ENCODE measurements around the gene MRPS18A. TPM values are rescaled to one million over a fixed set of nuclear protein-coding genes. Genes with fewer than 3 reads are reported as not detected.

Gene MRPS18A
- total and polyA plus RNA-seq, 9 of the 15 experiments (the other 6 are each of a cell fraction or from before 2014, with no cell fraction given), result 87.5 to 243 (median 125) TPM

DNA sequence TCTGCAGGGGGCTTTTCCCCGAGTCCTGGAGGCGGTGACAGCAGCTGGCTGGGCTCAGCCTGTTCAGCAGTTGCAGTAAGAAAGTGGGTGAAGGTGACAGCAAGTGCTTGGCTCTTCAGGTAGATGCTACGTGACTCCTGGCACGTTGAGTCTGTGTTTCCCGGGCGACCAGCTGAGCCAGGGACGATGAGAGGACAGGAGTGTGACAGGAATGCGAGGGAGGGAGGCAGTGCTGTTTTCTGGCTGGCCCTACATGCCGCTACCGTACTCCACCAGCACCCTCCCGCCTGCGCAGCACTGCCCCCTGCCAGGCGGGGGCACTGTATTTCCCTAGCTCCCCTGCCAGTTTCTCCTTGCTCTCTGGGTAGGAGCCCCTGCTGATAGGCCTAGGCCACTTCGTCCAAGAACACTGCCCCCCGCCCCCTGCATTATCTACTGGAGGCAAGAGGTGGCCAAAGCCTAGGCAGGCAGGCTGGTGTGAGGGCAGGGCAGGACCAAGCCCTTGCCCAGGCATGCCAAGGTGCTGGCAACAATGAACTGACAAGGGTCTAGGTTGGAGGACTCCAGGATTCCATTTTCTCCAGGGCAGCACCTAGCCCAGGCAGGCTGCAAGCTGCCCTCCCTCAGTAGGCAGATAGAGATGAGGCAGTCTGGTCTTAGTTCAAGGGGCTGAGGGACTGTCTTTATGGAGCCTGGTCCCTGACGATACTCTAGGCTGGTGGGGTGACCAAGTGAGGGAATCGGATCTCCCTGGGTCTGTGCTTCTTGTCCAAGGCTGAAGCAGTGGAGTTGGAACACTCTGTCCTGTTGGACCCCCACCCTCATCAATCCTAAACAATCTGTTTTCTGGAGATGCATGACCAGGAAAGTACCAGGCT lies 19.2 kb downstream of the MRPS18A start:
- Histone ChIP-seq H3K36me3 (ENCODE audit: control insufficient read depth, insufficient read depth, low read length) (peaks cover 30% of the 10 kb centered on the region), H3K9me1 (ENCODE audit: control insufficient read depth, insufficient read depth, low read length) (peaks cover 12% of the 10 kb centered on the region), H3K27me3 (ENCODE audit: control insufficient read depth in 2 of 2, insufficient read depth in 2 of 2, low read length in 2 of 2) (no peaks in the 10 kb centered on the region; a peak in 1 of 5 replicates), H3K9ac (ENCODE audit: insufficient read depth in 1 of 2, low read depth in 2 of 2, low read length in 2 of 2) (peak overlapping the region in 1 of 2 experiments; percentile 53; a peak in 2 of 4 replicates), H4K20me1 (replicated peaks; ENCODE audit: control insufficient read depth, insufficient read depth, low read length) (no peaks in the 10 kb centered on the region; the same call in 1 of the 2 replicates), H3K4me1 (replicated peaks in 1 of 2; ENCODE audit: control insufficient read depth in 2 of 2, insufficient read depth in 2 of 2, low read length in 2 of 2) (peaks cover 39 to 42% of the 10 kb centered on the region in 2 experiments), H3K79me2 (ENCODE audit: control insufficient read depth, insufficient read depth, low read length) (no peaks in the 10 kb centered on the region), H3K4me3 (no peak overlapping the region), H2AFZ (ENCODE audit: low read depth, low read length) (no peak overlapping the region), H3K4me2 (ENCODE audit: insufficient read depth, low read length) (peak overlapping the region; percentile 27; the same call in 1 of the 2 replicates), H3K9me3 (replicated peaks; ENCODE audit: control insufficient read depth, insufficient read depth, low read depth, low read length) (no peaks in the 10 kb centered on the region), H3K27ac (ENCODE audit: extremely low read depth, low read depth, low read length) (no peak overlapping the region; the same call in 2 of the 3 replicates)
- WGBS (ENCODE audit: insufficient coverage, low coverage, missing lambda C conversion rate), result 35% methylated on average over 17 of the region's 17 CpGs
- in situ Hi-C loops (cut with MboI) (loop anchor here (5.0 kb wide), 2 partner anchors 104 to 409 kb away; partner anchors contain the start of gene VEGFA), intact Hi-C loops (cut with micrococcal nuclease) (loop anchor here (5.0 to 10.0 kb wide), 4 partner anchors 41 to 284 kb away; partner anchors contain the start of genes GTPBP2 and VEGFA)
- FAIRE-seq, result peak; percentile 62
- BruUV-seq (replicated peaks), result no TSS peak
- peak; percentile 74 to 91 (median 82) for DNase-seq (ENCODE audit: extremely low read depth in 1 of 4, low spot score in 3 of 4)
- peak; percentile 61 for ATAC-seq
- CTCF ChIA-PET (ENCODE audit: low intra/inter-chr PET ratio), result interaction anchor here (0.5 to 3.0 kb wide), 6 partner anchors 101 to 670 kb away, joined by 3 to 19 read pairs (median 4); partner anchors contain the start of gene VEGFA
- POLR2A ChIA-PET, result interaction anchor here (0.6 to 6.0 kb wide), 14 partner anchors 7 to 147 kb away, joined by 3 to 32 read pairs (median 4); partner anchors contain the start of genes GTPBP2 and RSPH9
- peak; percentile 38 for TF ChIP-seq POLR2AphosphoS5 (IDR thresholded peaks at IDR 0.05; ENCODE audit: control insufficient read depth, insufficient read depth, low read depth, low read length)
- TF ChIP-seq HMGN3 (IDR thresholded peaks at IDR 0.05; ENCODE audit: borderline replicate concordance, extremely low read depth, insufficient read length, low read depth, low read length), result peak; percentile 68
- TF ChIP-seq, protein P1, sequence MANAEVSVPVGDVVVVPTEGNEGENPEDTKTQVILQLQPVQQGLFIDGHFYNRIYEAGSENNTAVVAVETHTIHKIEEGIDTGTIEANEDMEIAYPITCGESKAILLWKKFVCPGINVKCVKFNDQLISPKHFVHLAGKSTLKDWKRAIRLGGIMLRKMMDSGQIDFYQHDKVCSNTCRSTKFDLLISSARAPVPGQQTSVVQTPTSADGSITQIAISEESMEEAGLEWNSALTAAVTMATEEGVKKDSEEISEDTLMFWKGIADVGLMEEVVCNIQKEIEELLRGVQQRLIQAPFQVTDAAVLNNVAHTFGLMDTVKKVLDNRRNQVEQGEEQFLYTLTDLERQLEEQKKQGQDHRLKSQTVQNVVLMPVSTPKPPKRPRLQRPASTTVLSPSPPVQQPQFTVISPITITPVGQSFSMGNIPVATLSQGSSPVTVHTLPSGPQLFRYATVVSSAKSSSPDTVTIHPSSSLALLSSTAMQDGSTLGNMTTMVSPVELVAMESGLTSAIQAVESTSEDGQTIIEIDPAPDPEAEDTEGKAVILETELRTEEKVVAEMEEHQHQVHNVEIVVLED (CRISPR knock-in tag; IDR thresholded peaks at IDR 0.05), result no peak
- TF ChIP-seq RAD21 (CRISPR knock-in tag; conservative IDR thresholded peaks at IDR 0.05 in 1 of 2, IDR thresholded peaks at IDR 0.05 in 1 of 2), result peak; percentile 38 to 55; a peak in 3 of 4 replicates
- peak; percentile 1; the same call in 1 of the 2 replicates for TF ChIP-seq GABPB1 (CRISPR knock-in tag; IDR thresholded peaks at IDR 0.05)
- TF ChIP-seq, protein P2, sequence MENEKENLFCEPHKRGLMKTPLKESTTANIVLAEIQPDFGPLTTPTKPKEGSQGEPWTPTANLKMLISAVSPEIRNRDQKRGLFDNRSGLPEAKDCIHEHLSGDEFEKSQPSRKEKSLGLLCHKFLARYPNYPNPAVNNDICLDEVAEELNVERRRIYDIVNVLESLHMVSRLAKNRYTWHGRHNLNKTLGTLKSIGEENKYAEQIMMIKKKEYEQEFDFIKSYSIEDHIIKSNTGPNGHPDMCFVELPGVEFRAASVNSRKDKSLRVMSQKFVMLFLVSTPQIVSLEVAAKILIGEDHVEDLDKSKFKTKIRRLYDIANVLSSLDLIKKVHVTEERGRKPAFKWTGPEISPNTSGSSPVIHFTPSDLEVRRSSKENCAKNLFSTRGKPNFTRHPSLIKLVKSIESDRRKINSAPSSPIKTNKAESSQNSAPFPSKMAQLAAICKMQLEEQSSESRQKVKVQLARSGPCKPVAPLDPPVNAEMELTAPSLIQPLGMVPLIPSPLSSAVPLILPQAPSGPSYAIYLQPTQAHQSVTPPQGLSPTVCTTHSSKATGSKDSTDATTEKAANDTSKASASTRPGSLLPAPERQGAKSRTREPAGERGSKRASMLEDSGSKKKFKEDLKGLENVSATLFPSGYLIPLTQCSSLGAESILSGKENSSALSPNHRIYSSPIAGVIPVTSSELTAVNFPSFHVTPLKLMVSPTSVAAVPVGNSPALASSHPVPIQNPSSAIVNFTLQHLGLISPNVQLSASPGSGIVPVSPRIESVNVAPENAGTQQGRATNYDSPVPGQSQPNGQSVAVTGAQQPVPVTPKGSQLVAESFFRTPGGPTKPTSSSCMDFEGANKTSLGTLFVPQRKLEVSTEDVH (IDR thresholded peaks at IDR 0.05; ENCODE audit: low read depth, partially characterized antibody), result peak; percentile 49
- no peak for TF ChIP-seq ZNF140 (CRISPR knock-in tag; IDR thresholded peaks at IDR 0.05)
- peak; percentile 14 for TF ChIP-seq ZFP36 (IDR thresholded peaks at IDR 0.05; ENCODE audit: low read depth, low read length, partially characterized antibody)
- peak; percentile 50 for TF ChIP-seq POLR2B (IDR thresholded peaks at IDR 0.05; ENCODE audit: low read depth, partially characterized antibody)
- no peak for TF ChIP-seq C11orf30 (IDR thresholded peaks at IDR 0.05; ENCODE audit: low read depth)
- TF ChIP-seq POLR2AphosphoS2 (IDR thresholded peaks at IDR 0.05; ENCODE audit: low read length), result peak; percentile 90
- TF ChIP-seq RB1 (IDR thresholded peaks at IDR 0.05; ENCODE audit: low read depth), result peak; percentile 72; the same call in 1 of the 2 replicates
- TF ChIP-seq MAZ (CRISPR knock-in tag; conservative IDR thresholded peaks at IDR 0.05 in 1 of 2, IDR thresholded peaks at IDR 0.05 in 1 of 2), result peak in 1 of 2 experiments; percentile 65; a peak in 2 of 4 replicates
- TF ChIP-seq EZH2 (IDR thresholded peaks at IDR 0.05; ENCODE audit: borderline replicate concordance, low read depth, low read length), result no peak
- no peak for TF ChIP-seq ZNF239 (CRISPR knock-in tag; IDR thresholded peaks at IDR 0.05)
